GM18909 (cell line): ENCODE data around the gene KMT2E.

Experiments used
- ATAC-seq: cut with Tn5 transposase; IDR thresholded peaks from one replicate; pipeline ENCODE4 v1.9.1; 2021; ENCODE audit warnings: mild to moderate bottlenecking; ENCODE audit not compliant: unreplicated experiment, poor library complexity

The KMT2E gene

DNA sequence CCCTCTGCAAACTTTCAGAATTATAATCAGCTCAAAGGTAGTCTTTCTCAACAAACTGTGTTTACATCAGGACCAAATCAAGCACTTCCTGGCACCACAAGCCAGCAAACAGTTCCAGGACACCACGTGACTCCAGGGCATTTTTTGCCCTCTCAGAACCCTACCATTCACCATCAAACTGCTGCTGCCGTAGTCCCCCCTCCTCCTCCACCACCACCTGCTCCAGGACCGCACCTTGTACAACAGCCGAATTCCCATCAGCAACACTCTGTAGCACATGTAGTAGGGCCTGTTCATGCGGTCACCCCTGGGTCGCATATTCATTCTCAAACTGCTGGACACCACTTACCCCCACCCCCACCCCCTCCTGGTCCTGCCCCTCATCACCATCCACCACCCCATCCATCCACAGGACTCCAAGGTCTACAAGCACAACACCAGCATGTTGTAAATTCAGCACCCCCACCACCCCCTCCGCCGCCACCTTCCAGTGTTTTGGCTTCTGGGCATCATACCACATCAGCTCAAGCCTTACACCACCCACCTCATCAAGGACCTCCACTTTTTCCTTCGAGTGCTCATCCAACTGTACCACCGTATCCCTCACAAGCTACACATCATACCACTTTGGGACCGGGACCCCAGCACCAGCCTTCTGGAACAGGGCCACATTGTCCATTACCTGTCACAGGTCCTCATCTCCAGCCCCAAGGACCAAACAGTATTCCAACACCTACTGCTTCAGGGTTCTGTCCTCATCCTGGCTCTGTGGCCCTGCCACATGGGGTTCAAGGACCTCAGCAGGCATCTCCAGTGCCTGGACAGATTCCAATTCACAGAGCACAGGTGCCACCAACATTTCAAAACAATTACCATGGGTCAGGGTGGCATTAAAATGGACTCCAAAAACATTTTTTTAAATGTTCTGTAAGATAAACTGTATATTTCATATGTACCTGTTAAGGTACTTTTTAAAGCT lies 98.7 kb downstream of the KMT2E start:
- no peak for ATAC-seq

DNA sequence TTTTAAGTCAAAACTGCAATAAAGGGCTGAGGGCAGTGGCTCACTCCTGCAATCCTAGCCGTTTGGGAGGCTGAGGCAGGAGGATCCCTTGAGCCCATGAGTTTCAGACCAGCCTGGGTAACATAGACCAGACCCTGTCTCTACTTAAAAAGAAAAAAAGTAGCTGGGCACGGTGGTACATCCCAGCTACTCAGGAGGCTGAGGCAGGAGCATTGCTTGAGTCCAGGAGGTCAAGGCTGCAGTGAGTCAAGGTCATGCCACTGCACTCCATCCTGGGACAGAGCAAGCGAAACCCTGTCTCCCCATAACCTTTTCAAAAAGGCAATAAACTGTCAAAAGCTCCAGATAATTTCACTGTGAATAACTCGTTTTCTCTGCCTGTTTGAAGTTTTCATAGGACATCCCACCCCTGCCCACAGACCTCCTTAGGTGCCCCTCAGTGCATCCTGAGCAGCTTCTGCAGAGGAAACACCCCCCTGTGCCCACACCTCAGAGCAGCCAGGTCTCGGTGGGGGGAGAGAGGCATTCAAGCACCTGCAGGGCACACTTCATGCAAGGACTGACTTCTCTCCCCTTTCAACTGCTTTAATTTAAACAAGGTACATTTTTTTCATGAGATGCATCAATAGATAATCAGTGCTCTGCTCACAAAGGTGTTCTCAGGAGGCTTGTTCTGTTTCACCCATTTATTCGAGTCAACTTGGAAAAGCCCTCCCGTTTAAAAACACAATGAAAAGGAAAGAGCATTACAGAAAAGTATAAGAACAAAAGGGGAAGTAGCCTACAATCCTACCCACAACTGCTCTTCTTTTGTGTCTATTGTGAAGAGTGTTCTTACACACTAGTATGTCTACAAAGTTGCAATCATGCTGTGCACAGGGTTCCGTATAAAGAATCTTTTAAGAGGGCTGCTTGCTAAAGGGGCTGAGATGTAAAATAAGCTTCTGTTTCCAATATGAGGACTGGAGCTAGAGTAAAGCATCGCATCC lies 104.9 kb downstream of the KMT2E start:
- ATAC-seq, result no peak

DNA sequence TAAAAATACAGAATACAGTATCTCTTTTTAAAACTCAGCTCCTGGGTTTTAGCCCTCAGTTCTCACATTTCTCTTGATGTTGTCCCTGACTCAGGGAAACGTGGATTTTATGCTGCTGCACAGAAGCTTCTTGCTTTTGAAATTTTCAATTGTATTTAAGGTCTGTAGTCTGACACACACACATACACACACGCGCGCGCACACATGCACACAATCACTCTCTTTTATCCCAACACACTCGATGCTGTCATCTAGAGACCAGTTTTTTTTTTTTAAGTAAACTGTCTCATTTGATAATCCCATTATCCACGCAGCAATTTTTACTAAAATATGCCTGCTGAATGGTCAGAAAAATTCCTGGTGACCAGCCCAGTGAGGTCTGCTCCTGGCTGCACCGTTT lies 108.6 kb downstream of the KMT2E start:
- no peak for ATAC-seq

DNA sequence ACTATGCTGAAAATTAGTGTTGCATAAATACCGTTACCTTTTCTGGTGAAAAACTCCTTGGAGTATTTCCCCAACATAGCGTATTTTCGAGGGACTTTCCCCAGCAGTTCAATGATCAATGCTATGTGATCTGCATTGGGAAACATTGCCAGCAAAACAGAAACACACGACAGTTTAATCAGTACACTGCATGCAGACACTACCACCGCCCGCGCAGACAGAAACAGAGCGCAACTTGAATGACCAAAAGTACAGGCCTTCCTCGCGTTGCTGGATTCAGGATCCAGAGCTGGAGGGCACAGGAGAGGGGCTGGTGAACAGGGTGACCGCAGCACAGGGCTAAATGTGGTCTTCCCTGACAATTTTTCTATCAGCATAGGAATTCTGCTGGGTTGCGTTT lies 111.7 kb downstream of the KMT2E start:
- no peak for ATAC-seq

DNA sequence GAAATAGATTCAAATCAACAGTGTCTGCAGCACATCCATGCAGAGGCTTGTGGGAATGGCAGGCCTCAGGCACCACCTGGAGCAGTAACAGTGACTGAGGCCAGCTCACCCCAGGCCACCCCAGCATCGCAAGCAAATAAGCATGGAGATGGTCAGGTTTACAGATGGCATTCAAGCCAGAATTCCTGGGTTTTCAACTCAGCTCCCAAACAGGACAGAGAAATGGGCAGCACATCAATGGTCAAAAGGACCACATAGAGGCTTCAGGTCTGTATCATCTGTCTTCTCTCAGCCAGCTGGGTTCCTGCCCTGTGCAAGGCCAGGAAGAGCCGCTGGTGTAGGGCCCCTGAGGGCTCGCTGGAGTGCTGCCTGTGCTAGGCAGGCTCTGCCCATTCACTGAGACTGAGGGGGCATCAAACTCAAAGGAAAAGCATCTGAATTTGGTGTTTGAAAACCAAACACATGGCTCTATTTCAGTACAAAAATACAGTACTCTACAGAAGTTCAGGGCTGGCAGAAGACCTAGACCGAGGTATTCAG lies 112.5 kb downstream of the KMT2E start:
- ATAC-seq, result no peak

DNA sequence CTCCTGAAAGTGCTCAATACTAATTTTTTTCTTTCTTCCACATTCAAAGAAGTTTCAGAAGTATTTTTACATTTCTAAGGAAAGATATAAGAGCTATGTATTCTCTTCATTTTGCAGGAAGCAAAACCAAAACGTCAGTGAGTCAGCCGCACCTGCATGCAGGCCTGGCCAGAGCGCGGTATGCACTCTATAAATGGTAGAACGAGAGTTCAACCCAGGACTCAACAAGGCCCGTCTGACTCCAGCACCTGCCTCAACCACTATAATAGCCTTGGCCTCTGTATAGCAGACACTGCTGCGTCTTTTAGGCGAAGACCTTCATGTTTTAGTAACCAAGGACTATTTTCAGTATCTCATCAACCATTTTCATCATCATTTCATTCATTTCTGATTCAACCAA lies 113.2 kb downstream of the KMT2E start:
- no peak for ATAC-seq

DNA sequence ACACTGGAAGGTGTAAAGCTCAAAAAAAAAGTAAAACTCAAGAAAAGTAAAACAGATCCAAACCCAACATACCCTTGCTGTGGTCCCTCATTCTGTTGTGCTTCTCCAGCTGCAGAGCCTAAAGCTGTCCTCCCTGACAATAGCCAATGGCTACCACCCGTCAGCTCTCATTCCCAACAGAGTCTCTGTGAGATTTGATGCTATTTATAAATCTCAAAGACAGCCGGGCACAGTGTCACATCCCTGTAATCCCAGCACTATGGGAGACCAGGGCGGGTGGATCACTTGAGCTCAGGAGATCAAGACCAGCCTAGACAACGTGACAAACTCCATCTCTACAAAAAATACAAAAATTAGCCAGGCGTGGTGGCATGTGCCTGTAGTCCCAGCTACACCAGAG lies 116.0 kb downstream of the KMT2E start:
- ATAC-seq, result no peak

DNA sequence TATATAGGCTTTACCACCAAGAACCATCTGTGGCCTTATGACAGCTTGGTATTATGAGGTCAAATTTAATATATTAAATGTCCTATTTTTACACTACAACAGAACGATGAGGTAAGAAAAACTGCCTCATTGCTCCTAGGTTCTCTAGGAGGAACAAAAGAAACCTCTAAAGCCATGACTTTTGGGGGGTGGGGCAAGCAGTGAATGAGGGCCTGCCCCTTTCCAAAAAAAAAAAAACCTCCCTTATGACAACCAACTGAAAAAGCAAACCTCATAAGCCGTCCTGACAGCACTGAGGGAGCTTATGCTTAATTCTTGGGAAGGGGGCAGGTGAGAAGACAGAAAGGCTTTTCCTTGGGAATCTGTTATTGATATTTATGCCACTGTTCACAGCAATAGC lies 116.6 kb downstream of the KMT2E start:
- no peak for ATAC-seq

DNA sequence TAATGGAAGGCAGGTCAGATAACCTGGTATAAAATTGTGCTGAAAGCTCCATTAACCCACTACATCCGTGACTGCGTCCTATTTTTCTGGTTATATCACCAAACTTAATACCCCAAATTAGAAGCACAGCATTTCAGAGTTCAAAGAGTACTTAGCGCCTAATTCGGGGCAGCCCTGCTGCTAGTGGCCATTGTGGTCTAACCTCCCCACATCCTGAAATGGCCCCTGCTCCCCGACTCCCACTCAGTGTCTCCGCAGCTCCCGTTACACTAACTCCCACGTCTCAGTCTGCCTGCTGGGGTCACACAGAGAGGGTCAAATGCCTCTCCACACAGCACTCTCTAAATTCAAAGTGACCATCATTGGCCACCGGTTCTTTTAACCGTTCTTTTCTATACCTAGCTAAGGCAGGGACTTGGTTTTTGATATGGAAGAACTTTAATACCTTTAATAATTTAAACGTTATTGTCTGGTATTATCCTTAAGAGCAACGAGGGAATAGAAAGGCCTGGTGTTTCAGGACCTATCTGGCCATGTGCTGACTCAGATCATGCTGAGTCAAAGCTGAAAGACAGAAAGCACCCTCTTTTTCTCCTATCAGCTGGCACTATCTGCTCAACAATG lies 117.1 kb downstream of the KMT2E start:
- no peak for ATAC-seq

DNA sequence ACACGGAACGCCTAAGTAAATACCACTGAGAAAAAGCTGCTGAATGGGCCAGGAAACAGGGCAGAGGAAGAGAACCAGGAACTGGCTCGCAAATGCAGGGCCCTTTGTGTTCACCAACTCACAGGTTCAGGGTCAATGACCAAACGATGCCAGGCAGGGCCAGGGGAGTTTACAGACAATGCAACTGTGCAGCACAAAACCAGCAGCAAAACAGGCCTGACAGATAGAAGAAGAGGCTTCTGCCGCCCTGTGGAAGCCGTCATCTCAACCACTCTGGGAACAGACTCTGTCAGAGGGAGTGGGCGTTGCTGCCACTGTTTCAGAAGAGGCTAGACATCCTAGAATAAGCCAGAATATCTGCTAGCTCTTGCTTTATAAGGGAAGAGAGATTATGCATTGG lies 117.9 kb downstream of the KMT2E start:
- no peak for ATAC-seq

DNA sequence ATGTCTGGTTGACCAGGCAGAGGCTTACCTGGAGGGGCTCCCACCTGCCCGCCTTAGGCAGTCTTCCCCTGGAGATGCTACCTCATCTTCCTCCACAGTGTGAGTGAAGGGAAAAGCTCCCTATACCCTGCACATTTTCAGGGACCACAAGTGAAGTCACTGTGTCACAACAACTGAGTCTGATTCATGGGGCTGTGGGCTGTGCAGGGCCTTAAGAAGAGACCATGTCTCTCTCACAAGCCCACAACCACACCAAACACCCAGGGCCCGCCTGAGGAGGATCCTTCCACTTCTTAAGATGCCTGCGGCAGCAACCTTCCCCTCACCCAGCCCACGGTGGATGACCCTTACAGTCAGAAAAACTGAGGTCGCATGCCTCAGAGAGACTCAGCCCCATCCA lies 118.3 kb downstream of the KMT2E start:
- no peak for ATAC-seq

DNA sequence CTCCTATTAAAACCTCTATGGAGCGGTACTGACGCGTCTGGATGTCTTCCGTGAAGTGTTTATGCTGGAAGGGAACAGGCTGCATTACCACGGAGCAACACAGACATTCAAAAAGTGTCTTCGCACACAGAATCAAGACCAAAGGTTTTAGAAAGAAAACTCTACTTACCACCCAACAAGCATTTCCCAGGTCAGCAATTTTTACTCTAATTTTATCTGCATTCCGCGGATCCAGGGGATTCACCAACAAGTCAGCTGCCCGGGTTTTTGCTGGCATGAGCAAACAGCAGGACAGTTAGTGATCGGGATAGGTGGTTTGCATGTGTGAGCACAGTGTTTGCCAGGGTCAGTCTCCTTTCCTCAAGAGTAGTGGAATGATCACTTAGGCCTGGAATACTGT lies 118.8 kb downstream of the KMT2E start:
- ATAC-seq, result no peak

DNA sequence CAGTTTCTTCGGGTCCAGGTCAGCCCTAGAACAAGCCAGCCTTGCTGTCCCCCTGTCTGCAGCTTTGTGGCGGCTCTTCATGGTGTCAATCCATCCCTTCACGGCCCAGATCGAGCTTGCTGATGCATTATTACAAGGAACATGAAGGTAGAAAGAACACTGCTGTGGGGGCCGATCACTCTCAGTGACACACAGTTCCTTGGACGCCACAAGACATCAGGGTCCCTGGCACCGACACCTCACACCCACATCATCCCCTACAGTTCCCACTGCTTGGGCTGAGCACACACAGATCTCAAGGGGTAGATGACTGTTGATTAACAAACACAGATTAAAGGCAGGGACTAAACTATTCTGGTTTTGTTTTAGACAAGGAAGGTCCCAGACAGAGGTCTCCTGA lies 119.4 kb downstream of the KMT2E start:
- ATAC-seq, result no peak

DNA sequence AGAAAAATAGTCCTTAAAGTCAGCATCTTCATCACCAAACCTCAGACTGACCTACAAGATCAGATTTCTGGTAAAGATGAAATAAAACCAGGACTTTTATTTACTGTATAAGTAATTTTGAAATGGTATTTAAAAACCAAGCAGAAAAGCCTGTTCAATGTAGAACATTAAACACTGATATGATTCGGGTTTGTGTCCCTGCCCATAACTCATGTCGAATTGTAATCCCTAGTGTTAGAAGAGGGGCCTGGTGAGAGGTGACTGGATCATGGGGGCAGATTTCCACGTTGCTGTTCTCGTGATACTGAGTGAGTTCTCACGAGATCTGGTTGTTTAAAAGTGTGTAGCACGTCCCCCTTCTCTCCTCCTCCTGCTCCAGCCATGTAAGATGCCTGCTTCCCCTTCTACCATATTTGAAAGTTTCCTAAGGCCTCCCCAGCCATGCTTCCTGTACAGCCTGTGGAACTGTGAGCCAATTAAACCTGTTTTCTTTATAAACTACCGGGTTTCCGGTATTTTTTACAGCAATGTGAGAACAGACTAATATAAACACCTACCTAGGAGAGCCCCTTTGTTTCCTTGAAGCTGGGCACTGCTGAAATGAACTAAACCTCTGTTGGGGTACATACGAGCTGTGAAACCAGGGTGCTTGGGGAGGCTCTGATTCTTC lies 120.1 kb downstream of the KMT2E start:
- ATAC-seq, result no peak

DNA sequence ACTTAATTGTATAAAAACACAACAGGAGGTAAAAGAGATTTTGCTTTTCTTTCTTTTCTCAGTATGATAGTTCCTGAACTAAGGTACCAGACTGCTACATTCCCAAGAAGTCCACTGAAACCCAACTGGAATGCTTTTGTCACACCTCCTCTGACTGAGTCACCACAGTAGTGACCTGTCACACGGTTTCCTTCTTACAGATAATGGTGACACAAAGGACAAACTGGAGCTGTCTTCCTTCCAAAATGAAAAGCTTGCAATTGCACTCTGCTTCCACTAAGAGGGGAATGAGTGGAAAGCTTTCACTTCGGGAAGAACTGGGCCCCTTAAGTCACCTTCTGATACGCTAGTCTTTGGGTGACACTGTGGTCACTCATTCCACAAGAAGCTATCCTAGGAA lies 122.2 kb downstream of the KMT2E start:
- ATAC-seq, result no peak

DNA sequence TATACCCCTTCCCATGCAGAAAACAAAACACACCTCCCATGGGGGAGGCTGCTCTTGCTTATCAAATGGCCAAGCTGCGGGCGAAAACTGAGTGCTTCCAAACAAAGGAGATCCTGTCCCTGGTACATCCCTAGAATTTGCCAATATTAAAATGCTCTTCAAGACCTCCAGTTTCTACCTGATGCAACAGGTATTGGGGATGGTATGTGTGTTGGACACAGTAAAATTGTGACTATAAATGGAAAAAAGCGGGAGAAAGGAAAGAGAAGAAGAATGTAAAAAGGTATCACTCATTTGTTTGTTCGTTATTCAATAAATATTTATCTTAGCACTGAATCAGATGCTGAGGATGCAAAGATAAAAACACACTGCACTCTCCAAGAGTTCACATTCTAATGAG lies 123.9 kb downstream of the KMT2E start:
- ATAC-seq, result no peak

DNA sequence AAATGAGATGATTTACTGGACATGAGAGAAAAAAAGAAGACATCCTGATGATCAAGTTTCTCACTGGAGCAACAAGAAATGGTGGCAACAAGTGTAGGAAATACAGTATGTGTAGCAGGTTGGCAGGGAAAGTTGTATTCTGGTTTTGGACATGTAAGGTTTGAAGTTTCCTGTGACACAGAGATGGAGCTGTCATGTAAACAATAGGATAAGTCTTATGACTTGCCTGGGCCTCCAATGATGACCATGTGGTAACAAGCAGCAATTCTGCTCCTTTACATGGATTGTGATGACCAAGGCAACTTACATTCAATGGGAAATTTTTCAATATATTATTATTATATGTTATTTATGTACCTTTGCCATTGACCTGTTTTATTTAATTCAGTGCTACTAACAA lies 125.4 kb downstream of the KMT2E start:
- no peak for ATAC-seq

DNA sequence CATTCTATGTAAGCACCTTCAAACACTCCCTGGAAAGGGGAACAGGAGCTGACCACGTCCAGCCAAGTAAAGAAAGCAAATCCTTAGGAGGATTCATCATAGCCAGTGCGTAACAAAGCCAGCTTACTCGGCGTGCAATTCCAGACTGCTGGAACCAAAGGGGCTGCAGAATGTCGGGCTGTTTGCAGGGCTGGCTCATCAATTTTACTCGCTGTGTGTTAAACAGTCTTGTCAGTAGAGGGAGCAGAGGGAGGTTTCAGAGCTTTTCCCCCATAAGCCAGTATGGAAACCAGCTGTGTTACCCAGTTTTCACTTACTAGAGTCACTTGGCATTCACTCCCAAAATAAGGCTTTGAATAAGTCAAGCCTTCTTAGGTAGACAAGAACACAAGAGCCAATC lies 127.1 kb downstream of the KMT2E start:
- no peak for ATAC-seq

DNA sequence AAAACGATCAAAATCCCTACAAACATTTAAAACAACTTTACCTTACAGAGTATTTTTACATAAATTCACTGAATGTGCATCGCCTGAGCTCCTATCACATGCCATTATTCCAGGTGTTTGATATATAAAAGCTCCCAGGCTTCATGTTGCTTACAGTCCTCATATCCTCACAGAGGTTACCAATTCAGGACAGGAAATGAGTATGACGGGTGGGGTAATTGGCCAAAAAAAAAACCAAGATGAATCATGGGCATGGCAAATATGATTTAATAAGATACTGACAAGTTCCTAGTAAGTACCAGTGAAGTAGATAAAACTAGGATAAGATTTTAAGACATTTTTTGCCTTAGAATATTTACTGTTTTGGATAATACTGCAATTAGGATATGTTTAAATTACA lies 135.8 kb downstream of the KMT2E start:
- ATAC-seq, result no peak

DNA sequence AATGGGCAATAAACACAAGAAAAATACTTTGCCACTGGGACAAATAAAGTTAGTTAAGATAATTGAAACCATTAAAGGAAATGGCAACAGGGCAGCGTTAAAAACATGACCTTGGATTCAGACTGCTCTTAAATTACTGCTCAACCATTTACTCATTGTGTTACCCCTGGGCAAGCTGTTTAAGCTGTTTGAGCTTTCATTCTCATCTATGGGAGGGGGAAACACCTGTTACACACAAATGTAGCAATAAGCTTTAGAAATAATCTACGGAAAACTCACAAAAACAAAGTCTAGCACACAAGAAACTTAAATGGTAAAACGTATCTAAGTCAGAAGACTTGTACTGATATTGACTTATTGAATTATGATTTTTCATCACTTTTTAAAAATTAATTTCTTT lies 137.1 kb downstream of the KMT2E start:
- ATAC-seq, result no peak
